HepG2 (cell line): ENCODE results near the gene TTYH1. TPM values are rescaled to one million over a fixed set of nuclear protein-coding genes. Genes with fewer than 3 reads are reported as not detected.

Experiments
- ARNTL ChIP-seq: sonication (generic); formaldehyde crosslinking; IDR thresholded peaks from 2 replicates; pipeline ENCODE4 v1.4.0; 2020; ENCODE audit warnings: mild to moderate bottlenecking, missing genetic modification reagents
- BCL6 ChIP-seq: IDR thresholded peaks from 2 replicates; pipeline ENCODE4 v1.6.1; 2016; ENCODE audit warnings: missing genetic modification reagents, missing compliant biosample characterization
- DMAP1 ChIP-seq: IDR thresholded peaks from 2 replicates; pipeline ENCODE4 v1.6.1; 2016
- DNMT1 ChIP-seq: sonication (generic); formaldehyde crosslinking; IDR thresholded peaks from 2 replicates; pipeline ENCODE4 v1.5.1; 2020; ENCODE audit warnings: mild to moderate bottlenecking, missing genetic modification reagents
- GZF1 ChIP-seq: sonication (generic); formaldehyde crosslinking; IDR thresholded peaks from 2 replicates; pipeline ENCODE4 v1.5.1; 2020; ENCODE audit warnings: mild to moderate bottlenecking, missing genetic modification reagents
- HMGXB4 ChIP-seq, 2 experiments: sonication (generic) in 1 of 2; formaldehyde crosslinking in 1 of 2; IDR thresholded peaks; 2 replicates each; pipeline versions ENCODE4 v1.4.0 to v1.6.1; 2018 to 2020; ENCODE audit warnings: missing genetic modification reagents in 2 of 2, borderline replicate concordance in 1 of 2, low read depth in 1 of 2, mild to moderate bottlenecking in 1 of 2, missing biosample characterization in 1 of 2
- MED1 ChIP-seq: sonication (generic); formaldehyde crosslinking; IDR thresholded peaks from 2 replicates; pipeline ENCODE4 v1.4.0; 2020; ENCODE audit warnings: missing genetic modification reagents
- NCOA5 ChIP-seq: sonication (generic); formaldehyde crosslinking; IDR thresholded peaks from 2 replicates; pipeline ENCODE4 v1.4.0; 2020; ENCODE audit warnings: missing genetic modification reagents
- SMAD3 ChIP-seq: sonication (generic); formaldehyde crosslinking; IDR thresholded peaks from 2 replicates; pipeline ENCODE4 v1.4.0; 2020; ENCODE audit warnings: missing genetic modification reagents
- SP4 ChIP-seq: sonication (generic); formaldehyde crosslinking; IDR thresholded peaks from 2 replicates; pipeline ENCODE4 v1.8.1; 2023; ENCODE audit warnings: mild to moderate bottlenecking, missing genetic modification reagents
- ZNF354B ChIP-seq: sonication (generic); formaldehyde crosslinking; IDR thresholded peaks from 2 replicates; pipeline ENCODE4 v1.8.0; 2022; ENCODE audit warnings: mild to moderate bottlenecking, missing genetic modification reagents
- ZNF770 ChIP-seq: sonication (generic); formaldehyde crosslinking; IDR thresholded peaks from 2 replicates; pipeline ENCODE4 v1.5.0; 2020; ENCODE audit warnings: mild to moderate bottlenecking, missing genetic modification reagents
- ZSCAN30 ChIP-seq: sonication (generic); formaldehyde crosslinking; IDR thresholded peaks from 2 replicates; pipeline ENCODE4 v1.5.0; 2020; ENCODE audit warnings: mild to moderate bottlenecking, missing genetic modification reagents
- polyA plus RNA-seq, 8 experiments: library from polyadenylated mRNA; depleted of rRNA in 3 of 8; stranded (reverse) in 7 of 8; unstranded in 1 of 8; fragments of >200 nt; fragmentation: Illumina TruSeq in 4 of 8; extraction: Trizol in 4 of 8; gene quantifications; 2 replicates each; pipeline versions ENCODE4 v1.2.1 to v1.2.3, GENCODE V29; 2011 to 2016; ENCODE audit warnings: low read depth in 4 of 8, missing spikeins in 1 of 8, mixed read lengths in 1 of 8; ENCODE audit not compliant: insufficient read depth in 1 of 8
- total RNA-seq, 5 experiments: library from RNA; depleted of rRNA; stranded (reverse); fragments of >200 nt; fragmentation: Illumina TruSeq; extraction: Trizol; gene quantifications; 2 replicates each; pipeline ENCODE4 v1.2.3, GENCODE V29; 2016; ENCODE audit warnings: low read depth in 1 of 5
- TF ChIP-seq, protein P1 (sequence below): IDR thresholded peaks from 2 replicates; pipeline ENCODE4 v1.4.0; 2020; ENCODE audit warnings: mild to moderate bottlenecking, missing genetic modification reagents
- TF ChIP-seq, protein P2 (sequence below): IDR thresholded peaks from 2 replicates; pipeline ENCODE4 v1.6.1; 2016; ENCODE audit warnings: mild to moderate bottlenecking
- TF ChIP-seq, protein P3 (sequence below), 2 experiments: sonication (generic) in 1 of 2; formaldehyde crosslinking in 1 of 2; IDR thresholded peaks; 2 replicates each; pipeline versions ENCODE4 v1.4.0 to v1.6.1; 2016 to 2020; ENCODE audit warnings: borderline replicate concordance in 1 of 2, low read depth in 1 of 2, mild to moderate bottlenecking in 1 of 2, missing genetic modification reagents in 1 of 2

TTYH1 gene
- total and polyA plus RNA-seq, 2 of the 13 experiments (the other 11 are each of a cell fraction or from before 2014, with no cell fraction given): 6.9 to 19.9 TPM

- TF ChIP-seq, protein P1, sequence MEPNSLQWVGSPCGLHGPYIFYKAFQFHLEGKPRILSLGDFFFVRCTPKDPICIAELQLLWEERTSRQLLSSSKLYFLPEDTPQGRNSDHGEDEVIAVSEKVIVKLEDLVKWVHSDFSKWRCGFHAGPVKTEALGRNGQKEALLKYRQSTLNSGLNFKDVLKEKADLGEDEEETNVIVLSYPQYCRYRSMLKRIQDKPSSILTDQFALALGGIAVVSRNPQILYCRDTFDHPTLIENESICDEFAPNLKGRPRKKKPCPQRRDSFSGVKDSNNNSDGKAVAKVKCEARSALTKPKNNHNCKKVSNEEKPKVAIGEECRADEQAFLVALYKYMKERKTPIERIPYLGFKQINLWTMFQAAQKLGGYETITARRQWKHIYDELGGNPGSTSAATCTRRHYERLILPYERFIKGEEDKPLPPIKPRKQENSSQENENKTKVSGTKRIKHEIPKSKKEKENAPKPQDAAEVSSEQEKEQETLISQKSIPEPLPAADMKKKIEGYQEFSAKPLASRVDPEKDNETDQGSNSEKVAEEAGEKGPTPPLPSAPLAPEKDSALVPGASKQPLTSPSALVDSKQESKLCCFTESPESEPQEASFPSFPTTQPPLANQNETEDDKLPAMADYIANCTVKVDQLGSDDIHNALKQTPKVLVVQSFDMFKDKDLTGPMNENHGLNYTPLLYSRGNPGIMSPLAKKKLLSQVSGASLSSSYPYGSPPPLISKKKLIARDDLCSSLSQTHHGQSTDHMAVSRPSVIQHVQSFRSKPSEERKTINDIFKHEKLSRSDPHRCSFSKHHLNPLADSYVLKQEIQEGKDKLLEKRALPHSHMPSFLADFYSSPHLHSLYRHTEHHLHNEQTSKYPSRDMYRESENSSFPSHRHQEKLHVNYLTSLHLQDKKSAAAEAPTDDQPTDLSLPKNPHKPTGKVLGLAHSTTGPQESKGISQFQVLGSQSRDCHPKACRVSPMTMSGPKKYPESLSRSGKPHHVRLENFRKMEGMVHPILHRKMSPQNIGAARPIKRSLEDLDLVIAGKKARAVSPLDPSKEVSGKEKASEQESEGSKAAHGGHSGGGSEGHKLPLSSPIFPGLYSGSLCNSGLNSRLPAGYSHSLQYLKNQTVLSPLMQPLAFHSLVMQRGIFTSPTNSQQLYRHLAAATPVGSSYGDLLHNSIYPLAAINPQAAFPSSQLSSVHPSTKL (CRISPR knock-in tag): peak; percentile 26; the same call in 1 of the 2 replicates
- TF ChIP-seq ZSCAN30 (CRISPR knock-in tag) (no peak), DMAP1 (CRISPR knock-in tag) (no peak), ZNF770 (CRISPR knock-in tag) (peak; percentile 12; the same call in 1 of the 2 replicates), MED1 (CRISPR knock-in tag) (peak; percentile 19; the same call in 1 of the 2 replicates), DNMT1 (no peak), HMGXB4 (CRISPR knock-in tag; IDR thresholded peaks at IDR 0.05; ENCODE audit: borderline replicate concordance in 1 of 2, low read depth in 1 of 2) (peak in 1 of 2 experiments; percentile 43; a peak in 1 of 4 replicates), SMAD3 (CRISPR knock-in tag) (peak; percentile 33; the same call in 1 of the 2 replicates), ARNTL (CRISPR knock-in tag) (no peak), ZNF354B (no peak), NCOA5 (no peak), BCL6 (CRISPR knock-in tag) (0 out of 2 replicates have a peak, but pooled peaks have one; percentile 22), SP4 (CRISPR knock-in tag) (no peak; the same call in 1 of the 2 replicates), GZF1 (CRISPR knock-in tag) (no peak)
- TF ChIP-seq, protein P2, sequence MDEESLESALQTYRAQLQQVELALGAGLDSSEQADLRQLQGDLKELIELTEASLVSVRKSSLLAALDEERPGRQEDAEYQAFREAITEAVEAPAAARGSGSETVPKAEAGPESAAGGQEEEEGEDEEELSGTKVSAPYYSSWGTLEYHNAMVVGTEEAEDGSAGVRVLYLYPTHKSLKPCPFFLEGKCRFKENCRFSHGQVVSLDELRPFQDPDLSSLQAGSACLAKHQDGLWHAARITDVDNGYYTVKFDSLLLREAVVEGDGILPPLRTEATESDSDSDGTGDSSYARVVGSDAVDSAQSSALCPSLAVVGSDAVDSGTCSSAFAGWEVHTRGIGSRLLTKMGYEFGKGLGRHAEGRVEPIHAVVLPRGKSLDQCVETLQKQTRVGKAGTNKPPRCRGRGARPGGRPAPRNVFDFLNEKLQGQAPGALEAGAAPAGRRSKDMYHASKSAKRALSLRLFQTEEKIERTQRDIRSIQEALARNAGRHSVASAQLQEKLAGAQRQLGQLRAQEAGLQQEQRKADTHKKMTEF (CRISPR knock-in tag): peak; percentile 21
- TF ChIP-seq, protein P3, sequence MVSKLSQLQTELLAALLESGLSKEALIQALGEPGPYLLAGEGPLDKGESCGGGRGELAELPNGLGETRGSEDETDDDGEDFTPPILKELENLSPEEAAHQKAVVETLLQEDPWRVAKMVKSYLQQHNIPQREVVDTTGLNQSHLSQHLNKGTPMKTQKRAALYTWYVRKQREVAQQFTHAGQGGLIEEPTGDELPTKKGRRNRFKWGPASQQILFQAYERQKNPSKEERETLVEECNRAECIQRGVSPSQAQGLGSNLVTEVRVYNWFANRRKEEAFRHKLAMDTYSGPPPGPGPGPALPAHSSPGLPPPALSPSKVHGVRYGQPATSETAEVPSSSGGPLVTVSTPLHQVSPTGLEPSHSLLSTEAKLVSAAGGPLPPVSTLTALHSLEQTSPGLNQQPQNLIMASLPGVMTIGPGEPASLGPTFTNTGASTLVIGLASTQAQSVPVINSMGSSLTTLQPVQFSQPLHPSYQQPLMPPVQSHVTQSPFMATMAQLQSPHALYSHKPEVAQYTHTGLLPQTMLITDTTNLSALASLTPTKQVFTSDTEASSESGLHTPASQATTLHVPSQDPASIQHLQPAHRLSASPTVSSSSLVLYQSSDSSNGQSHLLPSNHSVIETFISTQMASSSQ (IDR thresholded peaks at IDR 0.05; ENCODE audit: low read depth): no peak
- TF ChIP-seq, protein P3 (CRISPR knock-in tag; IDR thresholded peaks at IDR 0.05; ENCODE audit: borderline replicate concordance): no peak
Observed at GRCh38 chr19:54463531-54464043, 48.3 kb downstream of the TTYH1 start, which contains the start of gene LENG9 (continued).
